Measurements from ENCODE around the gene RABAC1.

The RABAC1 gene

GRCh38 chr19:41984961-41985360 is 25.8 kb upstream of the RABAC1 start:
- H3K4me3 ChIP-seq (ENCODE audit: low read length), result no peak overlapping the region
- no peak for TF ChIP-seq CTCF (conservative IDR thresholded peaks at IDR 0.05; ENCODE audit: low read depth, low read length)
- DNase-seq (ENCODE audit: low read depth), result no peak

- no peak for DNase-seq (ENCODE audit: low read depth)
Observed at GRCh38 chr19:41981724-41982123, 22.6 kb upstream of the RABAC1 start.

GRCh38 chr19:41978470-41978869 is 19.3 kb upstream of the RABAC1 start:
- no peak overlapping the region for H3K4me3 ChIP-seq (ENCODE audit: low read length)
- no peak for DNase-seq (ENCODE audit: low read depth)
- no peak for TF ChIP-seq CTCF (conservative IDR thresholded peaks at IDR 0.05; ENCODE audit: low read depth, low read length)

More at GRCh38 chr19:41981724-41982123, 22.6 kb upstream of the RABAC1 start:
- TF ChIP-seq CTCF (conservative IDR thresholded peaks at IDR 0.05; ENCODE audit: low read depth, low read length), result no peak
- no peak overlapping the region for H3K4me3 ChIP-seq (ENCODE audit: low read length)

GRCh38 chr19:41977916-41978315 is 18.8 kb upstream of the RABAC1 start:
- no peak for TF ChIP-seq CTCF (conservative IDR thresholded peaks at IDR 0.05; ENCODE audit: low read depth, low read length)
- no peak overlapping the region for H3K4me3 ChIP-seq (ENCODE audit: low read length)
- no peak for DNase-seq (ENCODE audit: low read depth)

GRCh38 chr19:41974652-41975051 is 15.5 kb upstream of the RABAC1 start:
- DNase-seq (ENCODE audit: low read depth), result no peak
- no peak overlapping the region for H3K4me3 ChIP-seq (ENCODE audit: low read length)
- no peak for TF ChIP-seq CTCF (conservative IDR thresholded peaks at IDR 0.05; ENCODE audit: low read depth, low read length)

GRCh38 chr19:41971363-41971762 is 12.2 kb upstream of the RABAC1 start:
- H3K4me3 ChIP-seq (ENCODE audit: low read length), result no peak overlapping the region
- no peak for TF ChIP-seq CTCF (conservative IDR thresholded peaks at IDR 0.05; ENCODE audit: low read depth, low read length)
- DNase-seq (ENCODE audit: low read depth), result no peak

- H3K4me3 ChIP-seq (ENCODE audit: low read length), result no peak overlapping the region
- TF ChIP-seq CTCF (conservative IDR thresholded peaks at IDR 0.05; ENCODE audit: low read depth, low read length), result no peak
- no peak for DNase-seq (ENCODE audit: low read depth)
Observed at GRCh38 chr19:41969772-41970458, 10.8 kb upstream of the RABAC1 start.

All from retinal pigment epithelial cell (primary cell).